Gastrocnemius medialis (tissue), 4 donors: ENCODE measurements around the gene SMAD3. TPM values are rescaled to one million over a fixed set of nuclear protein-coding genes. Genes with fewer than 3 reads are reported as not detected.
A peak's percentile ranks its signal among the peaks of the same experiment; 100 is the strongest.

ENCODE experiments used
- ATAC-seq, 2 donors: fragments of 150-250 bp; one replicate each; pipeline ENCODE4 v1.9.1; 2016
- DNase-seq, 2 donors: peaks; one replicate each; pipeline ENCODE4 v3.0.0-alpha.2; 2019
- H3K27ac ChIP-seq, 4 donors: fragments of 200-600 bp; sonication (generic); 1 replicate in 1 of 4; 2 replicates in 3 of 4; pipeline ENCODE4 v1.5.1; 2016 to 2018; ENCODE audit warnings: mild to moderate bottlenecking in 2 of 4, moderate library complexity in 1 of 4
- H3K27me3 ChIP-seq, 3 donors: fragments of 200-600 bp; sonication (generic) in 2 of 3; 1 replicate in 1 of 3; 2 replicates in 2 of 3; pipeline versions ENCODE4 v1.5.1 to v1.6.0; 2016 to 2019; ENCODE audit warnings: mild to moderate bottlenecking in 1 of 3, moderate library complexity in 1 of 3
- H3K36me3 ChIP-seq, 2 donors: fragments of 200-600 bp; sonication (generic) in 1 of 2; one replicate each; pipeline ENCODE4 v1.5.1; 2017 to 2018
- H3K4me1 ChIP-seq, 2 donors: fragments of 200-600 bp; sonication (generic) in 1 of 2; one replicate each; pipeline ENCODE4 v1.5.1; 2016 to 2017; ENCODE audit warnings: mild to moderate bottlenecking in 2 of 2
- H3K4me3 ChIP-seq, 4 donors: fragments of 200-600 bp; sonication (generic) in 3 of 4; 1 replicate in 1 of 4; 2 replicates in 3 of 4; pipeline ENCODE4 v1.5.1; 2016 to 2019; ENCODE audit warnings: mild to moderate bottlenecking in 2 of 4
- H3K9me3 ChIP-seq, 3 donors: fragments of 200-600 bp; sonication (generic) in 2 of 3; 1 replicate in 1 of 3; 2 replicates in 2 of 3; pipeline ENCODE4 v1.5.1; 2016 to 2019
- CTCF ChIP-seq, 5 experiments: fragments of 450-650 bp in 3 of 5; fragments of 200-600 bp in 2 of 5; sonication (generic) in 2 of 5; IDR thresholded peaks in 4 of 5; conservative IDR thresholded peaks in 1 of 5; 1 replicate in 4 of 5; 2 replicates in 1 of 5; pipeline ENCODE4 v1.5.1; 2016 to 2019; ENCODE audit warnings: antibody characterized with exemption in 5 of 5, mild to moderate bottlenecking in 3 of 5, moderate library complexity in 3 of 5
- POLR2A ChIP-seq, 2 donors: fragments of 450-650 bp; IDR thresholded peaks; one replicate each; pipeline ENCODE4 v1.6.1; 2017; ENCODE audit warnings: antibody characterized with exemption in 2 of 2, mild to moderate bottlenecking in 2 of 2, moderate library complexity in 2 of 2
- in situ Hi-C, 4 donors: fragments of 200-750 bp; cut with MboI; loops; one replicate each; pipeline versions ENCODE4 v1.15.0 to v1.8.0; 2017; ENCODE audit warnings: low sequenced_read_pairs in 4 of 4
- intact Hi-C: fragments of 100-400 bp; cut with DNase I; formaldehyde crosslinking; loops from one replicate; pipeline ENCODE4 v1.15.1; 2023; ENCODE audit warnings: low total_unique reads
- total RNA-seq, 4 donors: library from RNA; depleted of rRNA; stranded (reverse); fragments of >200 nt; gene quantifications; one replicate each; pipeline versions ENCODE4 v1.1.0 to v1.2.3, GENCODE V29; 2016

The SMAD3 gene
- total RNA-seq, 4 donors from 2014 or later: 15.9 to 61.7 (median 26.3) TPM

- Histone ChIP-seq H3K27ac (peak overlapping the region; percentile 85 to 99 (median 95)), H3K9me3 (no peaks in the 10 kb centered on the region), H3K4me1 (peaks cover 40 to 65% of the 10 kb centered on the region in 2 donors), H3K27me3 (no peaks in the 10 kb centered on the region), H3K36me3 (peaks cover 0 to 6% of the 10 kb centered on the region in 2 donors), H3K4me3 (no peak overlapping the region)
- intact Hi-C loops: no loop called here
- DNase-seq: peak in 1 of 2 donors; percentile 18
- no peak for ATAC-seq
- TF ChIP-seq POLR2A (IDR thresholded peaks at IDR 0.05) (no peak), CTCF (IDR thresholded peaks at IDR 0.05 in 4 of 5, conservative IDR thresholded peaks at IDR 0.05 in 1 of 5) (no peak)
- in situ Hi-C loops: no loop called here
Measured at GRCh38 chr15:67177752-67178151, 112.3 kb downstream of the SMAD3 start.

GRCh38 chr15:67178569-67179210 lies 113.3 kb downstream of the SMAD3 start:
- no peak for TF ChIP-seq POLR2A (IDR thresholded peaks at IDR 0.05)
- no peak for TF ChIP-seq CTCF (IDR thresholded peaks at IDR 0.05 in 4 of 5, conservative IDR thresholded peaks at IDR 0.05 in 1 of 5)
- intact Hi-C loops (no loop called here), in situ Hi-C loops (no loop called here)
- Histone ChIP-seq H3K36me3 (peaks cover 0 to 10% of the 10 kb centered on the region in 2 donors), H3K27ac (peak overlapping the region; percentile 85 to 99 (median 95)), H3K27me3 (no peaks in the 10 kb centered on the region), H3K4me3 (no peak overlapping the region), H3K9me3 (no peaks in the 10 kb centered on the region), H3K4me1 (peaks cover 39 to 67% of the 10 kb centered on the region in 2 donors)
- no peak for DNase-seq
- ATAC-seq: no peak

GRCh38 chr15:67179411-67179995 lies 114.1 kb downstream of the SMAD3 start:
- intact Hi-C loops (no loop called here), in situ Hi-C loops (no loop called here)
- H3K4me1 ChIP-seq: peaks cover 43 to 71% of the 10 kb centered on the region in 2 donors
- peak overlapping the region; percentile 61 to 99 (median 95) for H3K27ac ChIP-seq
- no peak overlapping the region for H3K4me3 ChIP-seq
- no peak for ATAC-seq
- no peaks in the 10 kb centered on the region for H3K27me3 ChIP-seq
- peak in 1 of 2 donors; percentile 8 for DNase-seq
- no peak for TF ChIP-seq POLR2A (IDR thresholded peaks at IDR 0.05)
- TF ChIP-seq CTCF (IDR thresholded peaks at IDR 0.05 in 4 of 5, conservative IDR thresholded peaks at IDR 0.05 in 1 of 5): no peak
- peaks cover 0 to 6% of the 10 kb centered on the region in 2 donors for H3K36me3 ChIP-seq
- H3K9me3 ChIP-seq: no peaks in the 10 kb centered on the region

GRCh38 chr15:67180035-67180434 lies 114.6 kb downstream of the SMAD3 start:
- Histone ChIP-seq H3K27ac (peak overlapping the region; percentile 61 to 99 (median 95)), H3K36me3 (peaks cover 0 to 6% of the 10 kb centered on the region in 2 donors), H3K4me1 (peaks cover 43 to 71% of the 10 kb centered on the region in 2 donors), H3K27me3 (no peaks in the 10 kb centered on the region), H3K4me3 (no peak overlapping the region), H3K9me3 (no peaks in the 10 kb centered on the region)
- in situ Hi-C loops (no loop called here), intact Hi-C loops (loop anchor here (10.0 kb wide), 1 partner anchor 1095 kb away; the partner anchor contains the start of gene FEM1B)
- ATAC-seq: no peak
- no peak for TF ChIP-seq POLR2A (IDR thresholded peaks at IDR 0.05)
- DNase-seq: peak in 1 of 2 donors; percentile 10

- H3K36me3 ChIP-seq: peaks cover 0 to 6% of the 10 kb centered on the region in 2 donors
- H3K27ac ChIP-seq: peak overlapping the region; percentile 93 to 99 (median 96)
Measured at GRCh38 chr15:67180514-67181191, 115.3 kb downstream of the SMAD3 start.

More at GRCh38 chr15:67180514-67181191, 115.3 kb downstream of the SMAD3 start:
- peak in 1 of 2 donors; percentile 13 for DNase-seq
- intact Hi-C loops: loop anchor here (10.0 kb wide), 1 partner anchor 1094 kb away; the partner anchor contains the start of gene FEM1B
- Histone ChIP-seq H3K9me3 (no peaks in the 10 kb centered on the region), H3K4me3 (no peak overlapping the region), H3K27me3 (no peaks in the 10 kb centered on the region), H3K4me1 (peaks cover 43 to 71% of the 10 kb centered on the region in 2 donors)
- no peak for ATAC-seq
- in situ Hi-C loops: no loop called here
- no peak for TF ChIP-seq POLR2A (IDR thresholded peaks at IDR 0.05)
- no peak for TF ChIP-seq CTCF (IDR thresholded peaks at IDR 0.05 in 4 of 5, conservative IDR thresholded peaks at IDR 0.05 in 1 of 5)
